Measurements from ENCODE around the gene RNU6-8.

- TF ChIP-seq TEAD4 (IDR thresholded peaks at IDR 0.05) (no peak), RAD21 (IDR thresholded peaks at IDR 0.05; ENCODE audit: low read depth) (no peak), TAF1 (IDR thresholded peaks at IDR 0.05; ENCODE audit: low read depth) (no peak), CEBPB (IDR thresholded peaks at IDR 0.05) (no peak), EP300 (IDR thresholded peaks at IDR 0.05; ENCODE audit: borderline replicate concordance) (no peak), NFIC (IDR thresholded peaks at IDR 0.05) (no peak), USF1 (IDR thresholded peaks at IDR 0.05) (no peak), EGR1 (IDR thresholded peaks at IDR 0.05) (no peak), FOXM1 (IDR thresholded peaks at IDR 0.05; ENCODE audit: borderline replicate concordance, low read depth) (no peak), YY1 (IDR thresholded peaks at IDR 0.05; ENCODE audit: low read depth) (no peak), MAX (IDR thresholded peaks at IDR 0.05) (no peak), TCF12 (IDR thresholded peaks at IDR 0.05; ENCODE audit: low read depth) (no peak), ZBTB7A (IDR thresholded peaks at IDR 0.05; ENCODE audit: low read depth) (no peak)
- TF ChIP-seq, protein P1, sequence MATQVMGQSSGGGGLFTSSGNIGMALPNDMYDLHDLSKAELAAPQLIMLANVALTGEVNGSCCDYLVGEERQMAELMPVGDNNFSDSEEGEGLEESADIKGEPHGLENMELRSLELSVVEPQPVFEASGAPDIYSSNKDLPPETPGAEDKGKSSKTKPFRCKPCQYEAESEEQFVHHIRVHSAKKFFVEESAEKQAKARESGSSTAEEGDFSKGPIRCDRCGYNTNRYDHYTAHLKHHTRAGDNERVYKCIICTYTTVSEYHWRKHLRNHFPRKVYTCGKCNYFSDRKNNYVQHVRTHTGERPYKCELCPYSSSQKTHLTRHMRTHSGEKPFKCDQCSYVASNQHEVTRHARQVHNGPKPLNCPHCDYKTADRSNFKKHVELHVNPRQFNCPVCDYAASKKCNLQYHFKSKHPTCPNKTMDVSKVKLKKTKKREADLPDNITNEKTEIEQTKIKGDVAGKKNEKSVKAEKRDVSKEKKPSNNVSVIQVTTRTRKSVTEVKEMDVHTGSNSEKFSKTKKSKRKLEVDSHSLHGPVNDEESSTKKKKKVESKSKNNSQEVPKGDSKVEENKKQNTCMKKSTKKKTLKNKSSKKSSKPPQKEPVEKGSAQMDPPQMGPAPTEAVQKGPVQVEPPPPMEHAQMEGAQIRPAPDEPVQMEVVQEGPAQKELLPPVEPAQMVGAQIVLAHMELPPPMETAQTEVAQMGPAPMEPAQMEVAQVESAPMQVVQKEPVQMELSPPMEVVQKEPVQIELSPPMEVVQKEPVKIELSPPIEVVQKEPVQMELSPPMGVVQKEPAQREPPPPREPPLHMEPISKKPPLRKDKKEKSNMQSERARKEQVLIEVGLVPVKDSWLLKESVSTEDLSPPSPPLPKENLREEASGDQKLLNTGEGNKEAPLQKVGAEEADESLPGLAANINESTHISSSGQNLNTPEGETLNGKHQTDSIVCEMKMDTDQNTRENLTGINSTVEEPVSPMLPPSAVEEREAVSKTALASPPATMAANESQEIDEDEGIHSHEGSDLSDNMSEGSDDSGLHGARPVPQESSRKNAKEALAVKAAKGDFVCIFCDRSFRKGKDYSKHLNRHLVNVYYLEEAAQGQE (IDR thresholded peaks at IDR 0.05; ENCODE audit: low read depth), result no peak
Observed at GRCh38 chr14:32226056-32226455, 23.0 kb upstream of the RNU6-8 start.
